Measurements from ENCODE around the gene NEDD4L. TPM values are rescaled to one million over a fixed set of nuclear protein-coding genes. Genes with fewer than 3 reads are reported as not detected.

Gene NEDD4L
- total RNA-seq, 4 donors from 2014 or later: 32.5 to 65.6 (median 43.4) TPM

- TF ChIP-seq CTCF (IDR thresholded peaks at IDR 0.05; ENCODE audit: low read depth): no peak
Measured at GRCh38 chr18:58429442-58429841, 385.4 kb downstream of the NEDD4L start.

- TF ChIP-seq CTCF (IDR thresholded peaks at IDR 0.05; ENCODE audit: low read depth): no peak
Measured at GRCh38 chr18:58431215-58431614, 387.2 kb downstream of the NEDD4L start.

- TF ChIP-seq CTCF (IDR thresholded peaks at IDR 0.05; ENCODE audit: low read depth): no peak
Measured at GRCh38 chr18:58432050-58432727, 388.2 kb downstream of the NEDD4L start.

GRCh38 chr18:58438161-58438957 lies 394.3 kb downstream of the NEDD4L start:
- no peak for TF ChIP-seq CTCF (IDR thresholded peaks at IDR 0.05; ENCODE audit: low read depth)

- TF ChIP-seq CTCF (IDR thresholded peaks at IDR 0.05; ENCODE audit: low read depth): no peak
Measured at GRCh38 chr18:58438958-58439300, 394.9 kb downstream of the NEDD4L start.

- no peak for TF ChIP-seq CTCF (IDR thresholded peaks at IDR 0.05; ENCODE audit: low read depth)
Measured at GRCh38 chr18:58443671-58444070, 399.6 kb downstream of the NEDD4L start.

DNA sequence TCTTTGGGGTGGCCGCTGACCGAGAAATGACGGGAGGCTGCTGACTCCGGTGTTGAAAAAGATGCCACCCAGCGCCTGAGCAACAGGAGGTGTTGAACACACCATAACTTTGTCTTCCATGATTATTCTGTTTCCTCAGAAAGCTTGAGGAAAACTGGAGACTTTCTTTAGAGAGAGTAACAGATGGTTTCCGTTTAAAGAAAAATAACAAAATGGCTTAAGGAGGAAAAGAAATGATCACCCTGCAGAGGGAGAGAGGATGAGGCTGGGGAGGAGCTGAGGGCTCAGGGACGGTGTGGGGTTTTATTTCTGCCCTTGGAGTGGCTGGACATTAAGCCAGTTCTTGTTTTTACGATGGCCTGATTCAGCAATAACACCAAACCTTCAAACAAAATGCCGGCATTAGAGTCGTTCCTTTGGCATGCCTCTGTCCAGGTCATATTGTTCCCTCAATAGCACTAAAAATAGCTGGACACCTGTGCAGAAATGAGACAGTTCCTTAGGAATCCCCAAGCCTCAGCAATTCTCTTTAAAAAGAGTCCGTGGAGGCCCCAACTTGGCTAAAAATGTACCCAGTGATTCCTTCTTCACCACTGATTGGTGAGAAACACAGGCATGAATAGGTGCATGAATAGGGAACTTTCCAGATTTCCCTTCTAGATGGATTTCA lies 402.5 kb downstream of the NEDD4L start:
- TF ChIP-seq CTCF (IDR thresholded peaks at IDR 0.05; ENCODE audit: low read depth): no peak
